Measurements from ENCODE around the gene TBC1D22B.
"Not testable (repeated sequence)": the region's sequence is repeated elsewhere in the genome, so short reads cannot be mapped to it uniquely, and the experiment has no call there.

The TBC1D22B gene

GRCh38 chr6:37304766-37305165 is 47.2 kb downstream of the TBC1D22B start:
- no peak for DNase-seq

GRCh38 chr6:37305841-37306425 is 48.4 kb downstream of the TBC1D22B start:
- DNase-seq, result no peak

- no peak for DNase-seq
These were observed 49.2 kb downstream of the TBC1D22B start for GRCh38 chr6:37306624-37307222.

DNA sequence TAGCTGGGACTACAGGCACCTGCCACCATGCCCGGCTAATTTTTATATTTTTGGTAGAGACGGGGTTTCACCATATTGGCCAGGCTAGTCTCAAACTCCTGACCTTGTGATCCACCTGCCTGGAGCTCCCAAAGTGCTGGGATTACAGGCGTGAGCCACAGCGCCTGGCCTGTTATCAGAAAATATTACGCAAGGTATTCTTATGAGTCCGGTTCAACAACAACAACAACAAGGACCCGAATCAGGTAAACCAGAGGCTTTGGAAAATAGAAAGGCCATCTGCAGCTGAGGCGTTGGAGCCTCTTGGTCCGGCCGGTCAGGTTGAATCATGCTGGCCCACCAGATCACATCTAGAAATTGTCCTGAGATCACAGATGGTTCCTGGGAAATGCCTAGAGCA is 49.9 kb downstream of the TBC1D22B start:
- not testable (repeated sequence) for DNase-seq

GRCh38 chr6:37308069-37308815 is 50.7 kb downstream of the TBC1D22B start:
- no peak for DNase-seq

DNA sequence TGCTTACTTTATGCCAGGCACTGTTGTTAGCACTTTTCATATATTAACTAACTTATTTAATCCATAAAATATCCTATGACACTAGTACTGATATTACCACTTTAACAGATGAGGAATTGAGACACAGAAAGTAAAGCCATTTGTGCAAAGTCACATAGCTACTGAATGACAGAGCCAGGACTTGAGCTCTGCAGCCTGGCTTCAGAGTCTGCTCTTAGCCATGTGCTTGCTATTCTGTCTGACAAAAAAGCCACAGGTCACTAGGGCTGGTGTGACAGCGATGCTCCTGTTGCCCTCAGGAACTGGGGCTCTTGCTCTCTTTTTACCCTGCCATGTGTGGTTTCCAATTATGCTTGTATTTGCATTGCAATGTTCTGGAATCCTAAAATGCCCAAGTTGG is 51.5 kb downstream of the TBC1D22B start:
- no peak for DNase-seq

DNA sequence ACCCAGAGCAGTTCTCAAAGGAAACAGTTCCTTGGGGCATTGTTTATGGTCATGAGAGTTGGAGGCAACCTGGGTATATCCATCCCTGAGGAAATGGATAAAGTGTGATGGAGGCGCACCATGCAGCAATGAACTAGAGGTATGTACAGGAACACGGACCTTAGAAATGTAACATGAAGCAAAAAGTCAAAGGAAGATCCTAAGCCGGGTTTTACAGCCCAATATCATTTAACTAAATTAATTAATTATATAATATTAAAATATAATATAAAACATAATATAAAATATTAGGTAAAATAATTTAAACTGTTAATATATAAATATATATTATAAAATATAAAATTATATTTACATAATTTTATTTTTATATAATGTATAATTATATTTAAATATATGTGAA is 52.1 kb downstream of the TBC1D22B start:
- DNase-seq, result no peak

- DNase-seq, result no peak
These were observed 53.4 kb downstream of the TBC1D22B start for GRCh38 chr6:37310966-37311365.

GRCh38 chr6:37311741-37312473 is 54.3 kb downstream of the TBC1D22B start:
- DNase-seq, result no peak

DNA sequence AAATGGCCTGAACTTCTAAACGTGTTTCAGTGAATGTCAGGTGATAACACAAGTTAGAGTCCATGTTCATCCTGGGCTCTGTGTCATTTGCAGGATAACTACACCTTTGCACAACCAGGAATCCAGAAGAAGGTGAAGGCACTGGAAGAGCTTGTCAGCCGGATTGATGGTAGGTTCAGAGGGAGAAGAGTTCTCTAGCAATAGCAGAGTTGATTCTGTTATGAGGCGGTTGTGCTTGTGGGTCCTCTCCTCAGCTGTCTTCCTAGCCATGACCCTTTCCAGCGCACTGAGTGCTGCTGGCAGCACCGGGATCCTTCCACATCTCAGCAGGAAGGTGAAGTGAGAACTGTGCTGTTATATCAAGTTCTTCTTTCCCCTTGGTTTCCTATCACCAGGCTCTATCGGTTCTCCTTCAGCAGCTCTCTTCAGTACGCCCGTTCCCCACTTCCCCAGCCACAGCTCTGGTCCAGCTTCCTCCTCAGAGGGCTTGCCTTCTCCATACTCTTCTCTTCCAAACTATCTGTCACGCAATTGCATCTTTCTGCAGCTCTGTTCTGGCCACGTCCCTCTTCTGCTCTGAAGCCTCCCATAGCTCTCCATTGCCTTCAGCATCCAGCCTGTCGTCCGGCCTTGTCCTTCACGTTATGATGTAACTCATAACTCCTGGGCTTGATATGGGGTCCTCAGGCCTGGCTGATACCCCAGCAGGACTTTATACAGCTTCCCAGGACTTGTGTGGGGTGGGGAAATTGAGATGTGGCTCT is 56.3 kb downstream of the TBC1D22B start:
- no peak for DNase-seq

- DNase-seq, result no peak
These were observed 57.0 kb downstream of the TBC1D22B start for GRCh38 chr6:37314487-37315156.

DNA sequence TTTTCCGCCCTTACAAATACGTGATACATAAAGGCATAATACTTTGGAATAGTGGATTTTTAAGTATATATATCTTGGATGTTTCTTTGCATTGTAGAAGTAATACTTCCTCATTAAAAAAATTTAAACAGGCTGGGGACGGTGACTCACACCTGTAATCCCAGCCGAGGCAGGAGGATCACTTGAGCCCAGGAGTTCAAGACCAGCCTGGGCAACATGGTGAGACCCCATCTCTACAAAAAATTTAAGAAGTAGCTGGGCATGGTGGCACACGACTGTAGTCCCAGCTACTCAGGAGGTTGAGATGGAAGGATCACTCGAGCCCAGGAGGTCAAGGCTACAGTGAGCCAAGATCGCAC is 57.6 kb downstream of the TBC1D22B start:
- DNase-seq, result no peak

- no peak for DNase-seq
These were observed 58.5 kb downstream of the TBC1D22B start for GRCh38 chr6:37316071-37316470.

DNA sequence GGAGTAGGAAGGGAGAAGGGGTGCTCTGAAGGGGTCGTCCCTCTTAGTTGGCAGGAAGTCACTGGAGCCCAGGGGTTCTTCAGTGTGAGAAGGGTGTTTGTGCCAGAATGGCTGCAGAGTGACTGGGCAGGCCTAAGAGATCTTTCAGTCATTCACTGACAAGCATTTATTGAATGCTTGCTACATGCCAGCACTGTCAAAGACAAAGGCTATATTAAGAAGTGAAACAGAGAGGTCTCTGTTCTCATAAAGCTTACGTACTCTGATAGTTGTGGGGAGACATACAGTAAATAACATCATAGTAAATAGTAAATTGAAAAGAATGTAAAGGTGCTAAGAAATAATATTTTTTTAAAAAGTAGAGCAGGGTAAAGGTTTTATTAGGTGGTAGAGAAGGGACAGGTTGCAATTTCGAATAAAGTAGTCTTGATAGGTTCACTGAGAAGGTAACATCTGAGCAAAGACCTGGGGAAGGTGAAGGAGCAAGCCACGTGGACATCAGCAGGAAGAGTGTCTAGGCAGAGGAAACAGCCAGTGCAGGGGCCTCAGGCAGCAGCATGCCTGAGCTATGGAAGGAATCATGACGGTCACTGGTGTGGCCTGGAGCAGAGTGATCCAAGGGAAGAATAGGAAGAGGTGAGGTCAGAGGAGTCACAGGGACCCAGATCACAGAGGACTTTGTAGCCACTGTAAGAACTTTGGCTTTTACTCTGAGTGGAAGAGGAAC is 59.9 kb downstream of the TBC1D22B start:
- DNase-seq, result no peak

- DNase-seq, result no peak
These were observed 61.6 kb downstream of the TBC1D22B start for GRCh38 chr6:37319156-37319555.

DNA sequence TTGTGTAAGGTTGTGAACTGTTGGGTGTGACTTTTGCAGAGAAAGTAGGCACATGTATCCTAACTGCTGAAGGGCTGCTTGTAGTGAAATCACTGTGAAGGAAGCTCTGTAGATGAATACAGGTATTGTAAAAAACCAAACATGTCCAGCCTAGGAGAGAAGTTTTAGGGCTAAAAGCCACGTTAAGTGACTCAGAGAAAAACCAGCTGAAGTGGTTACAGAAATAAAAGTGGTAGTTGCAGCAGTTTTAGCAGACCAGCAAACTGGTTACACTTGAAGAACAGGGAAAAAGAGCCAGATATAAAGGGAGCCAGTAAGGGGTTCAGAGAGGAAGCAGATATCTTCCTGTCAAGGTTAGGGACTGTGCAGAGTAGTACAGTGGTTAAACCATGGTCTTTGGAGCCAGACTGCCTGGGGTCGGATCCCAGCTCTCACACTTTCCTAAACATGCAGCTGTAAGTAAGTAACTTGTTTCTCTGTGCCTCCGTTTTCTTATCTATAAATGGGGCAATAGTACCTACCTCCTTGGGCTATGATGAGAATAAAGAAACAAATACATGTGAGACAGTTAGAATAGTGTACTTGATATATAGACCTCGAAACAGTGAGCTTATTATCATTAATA is 62.4 kb downstream of the TBC1D22B start:
- DNase-seq, result no peak

- DNase-seq, result no peak
These were observed 63.1 kb downstream of the TBC1D22B start for GRCh38 chr6:37320646-37321045.

DNA sequence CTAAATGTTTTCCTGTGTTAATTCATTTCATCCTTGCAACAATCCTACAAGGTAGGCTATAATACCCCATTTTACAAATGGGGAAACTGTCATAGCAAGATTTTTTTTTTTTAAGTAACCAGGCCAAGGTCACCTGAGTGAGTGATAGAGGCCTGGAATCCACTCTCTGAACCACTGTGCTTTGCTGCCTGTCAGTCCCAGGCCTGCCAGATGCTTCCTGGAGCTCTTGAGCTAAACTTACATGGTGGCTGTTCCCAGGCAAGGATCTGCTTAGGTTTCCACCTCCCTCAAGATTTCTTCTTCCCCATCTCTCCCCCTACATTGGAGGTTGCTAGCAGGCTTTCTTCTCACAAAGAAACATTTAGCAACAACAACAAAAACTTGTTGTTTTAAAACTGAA is 63.5 kb downstream of the TBC1D22B start:
- DNase-seq, result no peak

DNA sequence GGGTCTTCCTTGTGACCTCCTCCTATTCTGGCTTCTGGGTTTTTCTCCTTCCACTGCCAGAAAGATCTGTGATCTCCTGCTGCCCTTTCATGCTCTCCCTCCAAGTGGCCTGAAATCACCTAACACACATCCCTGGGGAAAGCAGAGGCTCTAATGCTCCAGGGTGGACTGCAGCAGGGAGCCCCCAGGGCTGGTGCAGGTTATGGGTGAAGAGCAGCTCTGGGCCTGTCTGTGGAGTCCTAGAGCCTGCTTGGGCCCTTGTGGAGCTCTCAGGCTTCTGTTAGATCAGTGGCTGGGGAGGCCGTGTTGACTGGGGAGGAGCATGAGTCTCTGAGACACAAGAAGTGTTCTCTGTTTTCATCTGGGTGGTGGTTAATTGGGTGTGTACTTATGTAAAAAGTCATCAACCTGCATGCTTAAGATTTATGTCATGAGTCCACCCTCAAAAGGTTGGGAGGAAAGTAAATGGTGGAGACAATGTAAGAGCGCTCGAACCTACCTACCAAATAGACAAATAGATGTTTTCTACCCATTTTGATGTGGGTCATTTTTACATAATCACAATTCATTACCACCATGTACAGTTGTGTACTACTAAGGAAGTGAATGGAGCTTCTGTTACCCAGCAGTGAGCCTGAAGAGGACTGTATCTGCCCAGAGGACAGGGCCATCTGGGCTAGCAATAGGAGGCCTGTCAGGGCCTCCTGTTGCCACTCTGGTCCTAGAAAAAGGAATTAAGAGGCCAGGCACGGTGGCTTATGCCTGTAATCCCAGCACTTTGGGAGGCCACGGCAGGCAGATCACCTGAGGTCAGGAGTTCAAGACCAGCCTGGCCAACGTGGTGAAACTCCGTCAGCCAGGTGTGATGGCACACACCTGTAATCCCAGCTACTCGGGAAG is 64.2 kb downstream of the TBC1D22B start:
- DNase-seq, result no peak

GRCh38 chr6:37323580-37323979 is 66.0 kb downstream of the TBC1D22B start:
- no peak for DNase-seq

All from NCI-H2081 treated with DMSO at 0.1 percent for 48 hours (cell line).